Neural progenitor cell (in vitro differentiated cells): ENCODE data around the gene SIL1.

Experiments used
- CTCF ChIP-seq: fragments of 200-600 bp; sonication (generic); IDR thresholded peaks from 2 replicates; pipeline ENCODE4 v1.5.1; 2017; ENCODE audit warnings: antibody characterized with exemption, mild to moderate bottlenecking
- EZH2 ChIP-seq: fragments of 200-600 bp; sonication (generic); IDR thresholded peaks from 2 replicates; pipeline ENCODE4 v1.6.1; 2017; ENCODE audit warnings: antibody characterized with exemption, mild to moderate bottlenecking, moderate library complexity

GRCh38 chr5:139215107-139215975, 17.2 kb upstream of the SIL1 start:
- TF ChIP-seq EZH2: no peak
- no peak for TF ChIP-seq CTCF
